H1 (cell line): ENCODE data around the gene ANK3. TPM values are rescaled to one million over a fixed set of nuclear protein-coding genes. Genes with fewer than 3 reads are reported as not detected.

Experiments used
- CEBPB ChIP-seq: IDR thresholded peaks from 2 replicates; pipeline ENCODE4 v1.6.1; 2012; ENCODE audit warnings: low read depth, low read length
- KDM4A ChIP-seq: IDR thresholded peaks from one replicate; pipeline ENCODE4 v1.7.1; 2012; ENCODE audit warnings: low read depth, mild to moderate bottlenecking, moderate library complexity, low read length, inconsistent platforms; ENCODE audit not compliant: severe bottlenecking
- RXRA ChIP-seq: IDR thresholded peaks from 2 replicates; pipeline ENCODE4 v1.6.1; 2011; ENCODE audit warnings: low read depth, mild to moderate bottlenecking, low read length, moderate library complexity; ENCODE audit not compliant: insufficient read depth
- polyA plus RNA-seq, 7 experiments: library from polyadenylated mRNA; depleted of rRNA in 3 of 7; stranded (reverse) in 5 of 7; unstranded in 2 of 7; fragments of >200 nt in 5 of 7; fragments of 200-250 nt in 2 of 7; gene quantifications; 1 replicate in 5 of 7; 2 replicates in 1 of 7; 4 replicates in 1 of 7; pipeline versions ENCODE4 v1.2.1 to v1.2.3, GENCODE V29; 2011 to 2013; ENCODE audit warnings: missing spikeins in 2 of 7, mixed read lengths in 2 of 7
- total RNA-seq: library from RNA; stranded (reverse); fragmentation: NEBNext Ultra II Directional; extraction: Animal tissue kit (Norgen Biotek cat#: 25700); gene quantifications from 2 replicates; pipeline ENCODE4 v1.2.1, GENCODE V29; 2021
- TF ChIP-seq, protein P1 (sequence below): fragments of 300-600 bp; sonication (generic); IDR thresholded peaks from 2 replicates; pipeline ENCODE4 v1.7.1; 2012; ENCODE audit warnings: low read length, moderate library complexity, mild to moderate bottlenecking, inconsistent platforms; ENCODE audit not compliant: insufficient replicate concordance
- TF ChIP-seq, protein P2 (sequence below): IDR thresholded peaks from 2 replicates; pipeline ENCODE4 v1.6.1; 2011; ENCODE audit warnings: low read depth, mild to moderate bottlenecking, low read length; ENCODE audit not compliant: insufficient read depth
- TF ChIP-seq, protein P3 (sequence below): IDR thresholded peaks from 2 replicates; pipeline ENCODE4 v1.6.1; 2012; ENCODE audit warnings: inconsistent platforms

The ANK3 gene
- total and polyA plus RNA-seq, 2 of the 8 experiments (the other 6 are each of a cell fraction or from before 2014, with no cell fraction given) = 18.1 to 67.9 TPM

DNA sequence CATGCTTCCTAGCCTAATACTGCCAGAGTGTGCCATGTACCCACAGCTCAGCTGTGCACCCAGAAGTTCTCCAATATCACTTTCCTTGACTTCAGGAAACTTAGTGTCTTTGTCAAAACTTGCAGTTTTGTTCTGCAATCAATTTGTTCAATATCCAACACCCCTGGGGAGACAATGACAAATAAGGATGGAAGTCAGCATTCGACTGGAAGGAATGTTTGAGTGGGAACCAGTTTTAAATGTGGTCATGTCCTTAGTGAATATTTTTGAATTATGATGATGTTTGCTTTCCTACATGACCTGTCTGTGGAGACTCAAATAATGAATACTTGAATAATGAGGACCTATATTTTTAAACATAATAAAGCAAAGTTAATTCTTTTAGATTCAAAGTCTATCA, 112.0 kb downstream of the ANK3 start (continued):
- TF ChIP-seq, protein P1, sequence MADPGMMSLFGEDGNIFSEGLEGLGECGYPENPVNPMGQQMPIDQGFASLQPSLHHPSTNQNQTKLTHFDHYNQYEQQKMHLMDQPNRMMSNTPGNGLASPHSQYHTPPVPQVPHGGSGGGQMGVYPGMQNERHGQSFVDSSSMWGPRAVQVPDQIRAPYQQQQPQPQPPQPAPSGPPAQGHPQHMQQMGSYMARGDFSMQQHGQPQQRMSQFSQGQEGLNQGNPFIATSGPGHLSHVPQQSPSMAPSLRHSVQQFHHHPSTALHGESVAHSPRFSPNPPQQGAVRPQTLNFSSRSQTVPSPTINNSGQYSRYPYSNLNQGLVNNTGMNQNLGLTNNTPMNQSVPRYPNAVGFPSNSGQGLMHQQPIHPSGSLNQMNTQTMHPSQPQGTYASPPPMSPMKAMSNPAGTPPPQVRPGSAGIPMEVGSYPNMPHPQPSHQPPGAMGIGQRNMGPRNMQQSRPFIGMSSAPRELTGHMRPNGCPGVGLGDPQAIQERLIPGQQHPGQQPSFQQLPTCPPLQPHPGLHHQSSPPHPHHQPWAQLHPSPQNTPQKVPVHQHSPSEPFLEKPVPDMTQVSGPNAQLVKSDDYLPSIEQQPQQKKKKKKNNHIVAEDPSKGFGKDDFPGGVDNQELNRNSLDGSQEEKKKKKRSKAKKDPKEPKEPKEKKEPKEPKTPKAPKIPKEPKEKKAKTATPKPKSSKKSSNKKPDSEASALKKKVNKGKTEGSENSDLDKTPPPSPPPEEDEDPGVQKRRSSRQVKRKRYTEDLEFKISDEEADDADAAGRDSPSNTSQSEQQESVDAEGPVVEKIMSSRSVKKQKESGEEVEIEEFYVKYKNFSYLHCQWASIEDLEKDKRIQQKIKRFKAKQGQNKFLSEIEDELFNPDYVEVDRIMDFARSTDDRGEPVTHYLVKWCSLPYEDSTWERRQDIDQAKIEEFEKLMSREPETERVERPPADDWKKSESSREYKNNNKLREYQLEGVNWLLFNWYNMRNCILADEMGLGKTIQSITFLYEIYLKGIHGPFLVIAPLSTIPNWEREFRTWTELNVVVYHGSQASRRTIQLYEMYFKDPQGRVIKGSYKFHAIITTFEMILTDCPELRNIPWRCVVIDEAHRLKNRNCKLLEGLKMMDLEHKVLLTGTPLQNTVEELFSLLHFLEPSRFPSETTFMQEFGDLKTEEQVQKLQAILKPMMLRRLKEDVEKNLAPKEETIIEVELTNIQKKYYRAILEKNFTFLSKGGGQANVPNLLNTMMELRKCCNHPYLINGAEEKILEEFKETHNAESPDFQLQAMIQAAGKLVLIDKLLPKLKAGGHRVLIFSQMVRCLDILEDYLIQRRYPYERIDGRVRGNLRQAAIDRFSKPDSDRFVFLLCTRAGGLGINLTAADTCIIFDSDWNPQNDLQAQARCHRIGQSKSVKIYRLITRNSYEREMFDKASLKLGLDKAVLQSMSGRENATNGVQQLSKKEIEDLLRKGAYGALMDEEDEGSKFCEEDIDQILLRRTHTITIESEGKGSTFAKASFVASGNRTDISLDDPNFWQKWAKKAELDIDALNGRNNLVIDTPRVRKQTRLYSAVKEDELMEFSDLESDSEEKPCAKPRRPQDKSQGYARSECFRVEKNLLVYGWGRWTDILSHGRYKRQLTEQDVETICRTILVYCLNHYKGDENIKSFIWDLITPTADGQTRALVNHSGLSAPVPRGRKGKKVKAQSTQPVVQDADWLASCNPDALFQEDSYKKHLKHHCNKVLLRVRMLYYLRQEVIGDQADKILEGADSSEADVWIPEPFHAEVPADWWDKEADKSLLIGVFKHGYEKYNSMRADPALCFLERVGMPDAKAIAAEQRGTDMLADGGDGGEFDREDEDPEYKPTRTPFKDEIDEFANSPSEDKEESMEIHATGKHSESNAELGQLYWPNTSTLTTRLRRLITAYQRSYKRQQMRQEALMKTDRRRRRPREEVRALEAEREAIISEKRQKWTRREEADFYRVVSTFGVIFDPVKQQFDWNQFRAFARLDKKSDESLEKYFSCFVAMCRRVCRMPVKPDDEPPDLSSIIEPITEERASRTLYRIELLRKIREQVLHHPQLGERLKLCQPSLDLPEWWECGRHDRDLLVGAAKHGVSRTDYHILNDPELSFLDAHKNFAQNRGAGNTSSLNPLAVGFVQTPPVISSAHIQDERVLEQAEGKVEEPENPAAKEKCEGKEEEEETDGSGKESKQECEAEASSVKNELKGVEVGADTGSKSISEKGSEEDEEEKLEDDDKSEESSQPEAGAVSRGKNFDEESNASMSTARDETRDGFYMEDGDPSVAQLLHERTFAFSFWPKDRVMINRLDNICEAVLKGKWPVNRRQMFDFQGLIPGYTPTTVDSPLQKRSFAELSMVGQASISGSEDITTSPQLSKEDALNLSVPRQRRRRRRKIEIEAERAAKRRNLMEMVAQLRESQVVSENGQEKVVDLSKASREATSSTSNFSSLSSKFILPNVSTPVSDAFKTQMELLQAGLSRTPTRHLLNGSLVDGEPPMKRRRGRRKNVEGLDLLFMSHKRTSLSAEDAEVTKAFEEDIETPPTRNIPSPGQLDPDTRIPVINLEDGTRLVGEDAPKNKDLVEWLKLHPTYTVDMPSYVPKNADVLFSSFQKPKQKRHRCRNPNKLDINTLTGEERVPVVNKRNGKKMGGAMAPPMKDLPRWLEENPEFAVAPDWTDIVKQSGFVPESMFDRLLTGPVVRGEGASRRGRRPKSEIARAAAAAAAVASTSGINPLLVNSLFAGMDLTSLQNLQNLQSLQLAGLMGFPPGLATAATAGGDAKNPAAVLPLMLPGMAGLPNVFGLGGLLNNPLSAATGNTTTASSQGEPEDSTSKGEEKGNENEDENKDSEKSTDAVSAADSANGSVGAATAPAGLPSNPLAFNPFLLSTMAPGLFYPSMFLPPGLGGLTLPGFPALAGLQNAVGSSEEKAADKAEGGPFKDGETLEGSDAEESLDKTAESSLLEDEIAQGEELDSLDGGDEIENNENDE = no peak
- TF ChIP-seq, protein P2, sequence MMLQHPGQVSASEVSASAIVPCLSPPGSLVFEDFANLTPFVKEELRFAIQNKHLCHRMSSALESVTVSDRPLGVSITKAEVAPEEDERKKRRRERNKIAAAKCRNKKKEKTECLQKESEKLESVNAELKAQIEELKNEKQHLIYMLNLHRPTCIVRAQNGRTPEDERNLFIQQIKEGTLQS = no peak
- TF ChIP-seq RXRA = no peak
- no peak for TF ChIP-seq KDM4A
- TF ChIP-seq, protein P3, sequence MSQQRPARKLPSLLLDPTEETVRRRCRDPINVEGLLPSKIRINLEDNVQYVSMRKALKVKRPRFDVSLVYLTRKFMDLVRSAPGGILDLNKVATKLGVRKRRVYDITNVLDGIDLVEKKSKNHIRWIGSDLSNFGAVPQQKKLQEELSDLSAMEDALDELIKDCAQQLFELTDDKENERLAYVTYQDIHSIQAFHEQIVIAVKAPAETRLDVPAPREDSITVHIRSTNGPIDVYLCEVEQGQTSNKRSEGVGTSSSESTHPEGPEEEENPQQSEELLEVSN = no peak
- no peak for TF ChIP-seq CEBPB
